DMS79 (cell line): Measurements from ENCODE around the gene MALAT1.
"Not testable (repeated sequence)": the region's sequence is repeated elsewhere in the genome, so short reads cannot be mapped to it uniquely, and the experiment has no call there.

Experiments
- DNase-seq: peaks from one replicate; lab custom pipeline; 2025; lab: John Stamatoyannopoulos, UW

Gene MALAT1

GRCh38 chr11:65498727-65498976, 193 bp upstream of the MALAT1 start:
- DNase-seq, result no peak

GRCh38 chr11:65499713-65500386, 1.0 kb downstream of the MALAT1 start:
- DNase-seq, result no peak

GRCh38 chr11:65500387-65501185, 1.7 kb downstream of the MALAT1 start:
- DNase-seq, result no peak

DNA sequence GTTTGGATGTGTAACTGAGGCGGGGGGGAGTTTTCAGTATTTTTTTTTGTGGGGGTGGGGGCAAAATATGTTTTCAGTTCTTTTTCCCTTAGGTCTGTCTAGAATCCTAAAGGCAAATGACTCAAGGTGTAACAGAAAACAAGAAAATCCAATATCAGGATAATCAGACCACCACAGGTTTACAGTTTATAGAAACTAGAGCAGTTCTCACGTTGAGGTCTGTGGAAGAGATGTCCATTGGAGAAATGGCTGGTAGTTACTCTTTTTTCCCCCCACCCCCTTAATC, 2.3 kb downstream of the MALAT1 start:
- no peak for DNase-seq

DNA sequence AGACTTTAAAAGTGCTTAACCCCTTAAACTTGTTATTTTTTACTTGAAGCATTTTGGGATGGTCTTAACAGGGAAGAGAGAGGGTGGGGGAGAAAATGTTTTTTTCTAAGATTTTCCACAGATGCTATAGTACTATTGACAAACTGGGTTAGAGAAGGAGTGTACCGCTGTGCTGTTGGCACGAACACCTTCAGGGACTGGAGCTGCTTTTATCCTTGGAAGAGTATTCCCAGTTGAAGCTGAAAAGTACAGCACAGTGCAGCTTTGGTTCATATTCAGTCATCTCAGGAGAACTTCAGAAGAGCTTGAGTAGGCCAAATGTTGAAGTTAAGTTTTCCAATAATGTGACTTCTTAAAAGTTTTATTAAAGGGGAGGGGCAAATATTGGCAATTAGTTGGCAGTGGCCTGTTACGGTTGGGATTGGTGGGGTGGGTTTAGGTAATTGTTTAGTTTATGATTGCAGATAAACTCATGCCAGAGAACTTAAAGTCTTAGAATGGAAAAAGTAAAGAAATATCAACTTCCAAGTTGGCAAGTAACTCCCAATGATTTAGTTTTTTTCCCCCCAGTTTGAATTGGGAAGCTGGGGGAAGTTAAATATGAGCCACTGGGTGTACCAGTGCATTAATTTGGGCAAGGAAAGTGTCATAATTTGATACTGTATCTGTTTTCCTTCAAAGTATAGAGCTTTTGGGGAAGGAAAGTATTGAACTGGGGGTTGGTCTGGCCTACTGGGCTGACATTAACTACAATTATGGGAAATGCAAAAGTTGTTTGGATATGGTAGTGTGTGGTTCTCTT, 2.8 kb downstream of the MALAT1 start:
- no peak for DNase-seq

GRCh38 chr11:65502274-65502554, 3.4 kb downstream of the MALAT1 start:
- no peak for DNase-seq

- DNase-seq, result no peak
These were observed 3.9 kb downstream of the MALAT1 start for GRCh38 chr11:65502555-65503367.

- no peak for DNase-seq
These were observed 4.6 kb downstream of the MALAT1 start for GRCh38 chr11:65503368-65503948.

- DNase-seq, result no peak
These were observed 5.3 kb downstream of the MALAT1 start for GRCh38 chr11:65503949-65504673.

GRCh38 chr11:65504674-65505465, 6.0 kb downstream of the MALAT1 start:
- DNase-seq, result no peak

GRCh38 chr11:65505466-65506289, 6.8 kb downstream of the MALAT1 start:
- DNase-seq, result no peak

DNA sequence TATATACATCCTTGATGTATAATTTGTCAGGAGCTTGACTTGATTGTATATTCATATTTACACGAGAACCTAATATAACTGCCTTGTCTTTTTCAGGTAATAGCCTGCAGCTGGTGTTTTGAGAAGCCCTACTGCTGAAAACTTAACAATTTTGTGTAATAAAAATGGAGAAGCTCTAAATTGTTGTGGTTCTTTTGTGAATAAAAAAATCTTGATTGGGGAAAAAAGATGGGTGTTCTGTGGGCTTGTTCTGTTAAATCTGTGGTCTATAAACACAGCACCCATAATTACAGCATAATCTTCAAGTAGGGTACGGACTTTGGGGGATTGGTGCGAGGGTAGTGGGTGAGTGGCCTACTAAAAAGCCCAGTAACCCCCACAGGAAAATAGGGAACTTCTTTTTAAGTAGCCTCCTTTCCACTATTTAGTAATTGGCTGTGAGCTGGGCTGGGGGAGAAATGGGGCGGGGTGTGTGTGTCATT, 7.5 kb downstream of the MALAT1 start:
- DNase-seq, result no peak

DNA sequence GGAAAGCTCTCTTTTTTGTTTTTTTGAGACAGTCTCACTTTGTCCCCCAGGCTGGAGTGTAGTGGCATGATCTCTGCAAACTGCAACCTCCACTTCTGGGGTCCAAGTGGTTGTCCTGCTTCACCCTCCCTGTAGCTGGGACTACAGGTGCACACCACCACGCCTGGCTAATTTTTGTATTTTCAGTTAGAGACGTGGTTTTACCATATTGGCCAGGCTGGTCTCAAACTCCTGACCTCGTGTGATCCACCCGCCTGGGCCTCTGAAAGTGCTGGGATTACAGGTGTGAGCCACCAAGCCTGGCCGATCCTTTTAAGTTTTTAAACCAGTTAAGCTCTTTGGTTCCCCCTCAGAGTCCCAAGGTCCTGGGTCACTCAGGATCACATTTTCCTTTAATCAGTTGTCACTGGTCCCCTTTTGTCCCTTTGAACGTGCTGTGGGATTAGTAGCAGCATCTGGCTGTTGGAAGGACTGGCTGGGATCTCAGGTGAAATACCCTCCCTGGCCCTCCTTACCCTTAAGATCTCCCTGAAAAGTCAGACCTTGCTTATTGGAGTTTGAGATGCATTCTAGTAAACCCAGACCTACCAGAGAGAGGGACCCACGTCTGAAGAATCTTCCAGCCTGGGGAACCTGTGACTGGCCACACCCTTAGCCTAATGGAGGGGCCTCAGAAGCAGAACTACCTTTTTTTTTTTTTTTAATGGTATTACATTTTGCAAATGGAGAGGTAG, 8.1 kb downstream of the MALAT1 start:
- DNase-seq, result peak; percentile 83

- not testable (repeated sequence) for DNase-seq
These were observed 13.5 kb downstream of the MALAT1 start for GRCh38 chr11:65512311-65512710.

DNA sequence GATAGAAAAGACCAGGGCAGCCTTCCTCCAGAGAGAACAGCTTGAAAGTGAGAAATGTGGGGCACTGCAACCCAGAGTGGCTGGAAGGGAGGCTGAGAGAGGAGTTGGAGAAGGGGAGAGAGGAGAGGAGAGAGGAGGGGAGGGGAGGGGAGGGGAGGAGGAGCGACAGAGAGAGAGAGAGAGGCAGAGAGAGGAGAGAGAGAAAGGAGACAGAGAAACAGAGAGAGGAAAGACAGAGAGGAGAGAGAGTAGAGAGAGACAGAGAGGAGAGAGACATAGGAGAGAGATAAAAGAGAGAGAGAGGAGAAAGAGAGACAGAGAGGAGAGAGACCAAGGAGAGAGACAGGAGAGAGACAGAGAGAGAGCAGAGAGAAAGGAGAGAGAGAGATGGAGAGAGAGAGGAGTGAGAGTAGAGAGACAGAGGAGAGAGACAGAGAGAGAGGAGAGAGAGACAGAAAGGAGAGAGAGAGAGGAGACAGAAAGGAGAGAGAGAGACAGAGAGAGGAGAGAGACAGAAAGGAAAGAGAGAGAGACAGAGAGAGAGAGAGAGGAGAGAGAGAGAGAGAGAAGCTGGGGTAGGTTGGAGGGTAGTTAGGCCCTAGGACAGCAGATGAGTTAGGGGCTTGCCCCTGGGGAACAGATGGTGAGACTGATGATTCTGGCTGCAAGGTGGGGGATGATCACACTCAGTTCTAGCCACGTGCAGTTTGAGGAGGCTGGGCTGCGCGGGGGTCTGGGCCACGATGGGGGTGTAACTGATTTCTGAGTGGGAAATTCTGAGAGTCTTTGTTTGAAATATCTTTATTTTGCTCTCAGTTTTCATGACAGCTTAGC, 17.5 kb downstream of the MALAT1 start:
- DNase-seq, result no peak

DNA sequence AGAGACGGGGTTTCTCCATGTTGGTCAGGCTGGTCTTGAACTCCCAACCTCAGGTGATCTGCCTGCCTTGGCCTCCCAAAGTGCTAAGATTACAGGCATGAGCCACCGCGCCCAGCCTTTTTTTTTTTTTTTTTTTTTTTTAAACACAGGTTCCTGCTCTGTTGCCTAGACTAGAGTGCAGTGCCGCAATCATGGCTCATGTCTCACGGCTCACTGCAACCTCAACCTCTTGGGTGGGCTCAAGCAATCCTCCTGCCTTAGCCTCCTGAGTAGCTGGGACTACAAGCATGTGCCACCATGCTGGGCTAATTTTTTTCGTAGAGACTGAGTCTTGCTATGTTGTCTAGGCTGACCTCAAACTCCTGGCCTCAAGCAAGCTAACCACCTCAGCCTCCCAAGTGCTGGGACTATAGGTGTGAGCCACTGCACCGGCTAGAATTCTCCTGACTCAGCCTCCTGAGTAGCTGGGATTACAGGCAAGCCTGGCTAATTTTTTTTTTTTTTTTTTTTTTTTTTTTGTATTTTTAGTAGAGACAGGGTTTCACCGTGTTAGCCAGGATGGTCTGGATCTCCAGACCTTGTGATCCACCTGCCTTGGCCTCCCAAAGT, 20.2 kb downstream of the MALAT1 start:
- DNase-seq, result not testable (repeated sequence)

GRCh38 chr11:65521777-65522521, 23.1 kb downstream of the MALAT1 start:
- DNase-seq, result peak; percentile 34
